ENCODE data around the gene OR2S2. TPM values are rescaled to one million over a fixed set of nuclear protein-coding genes. Genes with fewer than 3 reads are reported as not detected.
A peak's percentile ranks its signal among the peaks of the same experiment; 100 is the strongest.

The OR2S2 gene
- total RNA-seq, 1 experiment from 2014 or later = not detected

- Mint-ChIP-seq H3K4me3 (ENCODE audit: unreplicated experiment) (no peak overlapping the region), H3K27me3 (ENCODE audit: insufficient read depth, unreplicated experiment) (no peaks in the 10 kb centered on the region), H3K27ac (ENCODE audit: unreplicated experiment) (no peak overlapping the region), H3K4me1 (ENCODE audit: low read depth, unreplicated experiment) (no peaks in the 10 kb centered on the region), H3K36me3 (ENCODE audit: insufficient read depth, unreplicated experiment) (no peaks in the 10 kb centered on the region), H3K9me3 (ENCODE audit: unreplicated experiment) (no peaks in the 10 kb centered on the region)
- BruUV-seq (replicated peaks) = no TSS peak
- CTCF ChIA-PET = no interaction called here
- Histone ChIP-seq H3K27me3 (replicated peaks; ENCODE audit: control insufficient read depth, insufficient read depth, low read length) (no peaks in the 10 kb centered on the region), H3K4me3 (ENCODE audit: low read depth, low read length) (no peak overlapping the region), H3K36me3 (ENCODE audit: control insufficient read depth, insufficient read depth, low read length) (no peaks in the 10 kb centered on the region), H3K4me1 (peaks cover 9% of the 10 kb centered on the region), H3K9me3 (no peaks in the 10 kb centered on the region)
- DNase-seq = no peak
- TF ChIP-seq, protein P1, sequence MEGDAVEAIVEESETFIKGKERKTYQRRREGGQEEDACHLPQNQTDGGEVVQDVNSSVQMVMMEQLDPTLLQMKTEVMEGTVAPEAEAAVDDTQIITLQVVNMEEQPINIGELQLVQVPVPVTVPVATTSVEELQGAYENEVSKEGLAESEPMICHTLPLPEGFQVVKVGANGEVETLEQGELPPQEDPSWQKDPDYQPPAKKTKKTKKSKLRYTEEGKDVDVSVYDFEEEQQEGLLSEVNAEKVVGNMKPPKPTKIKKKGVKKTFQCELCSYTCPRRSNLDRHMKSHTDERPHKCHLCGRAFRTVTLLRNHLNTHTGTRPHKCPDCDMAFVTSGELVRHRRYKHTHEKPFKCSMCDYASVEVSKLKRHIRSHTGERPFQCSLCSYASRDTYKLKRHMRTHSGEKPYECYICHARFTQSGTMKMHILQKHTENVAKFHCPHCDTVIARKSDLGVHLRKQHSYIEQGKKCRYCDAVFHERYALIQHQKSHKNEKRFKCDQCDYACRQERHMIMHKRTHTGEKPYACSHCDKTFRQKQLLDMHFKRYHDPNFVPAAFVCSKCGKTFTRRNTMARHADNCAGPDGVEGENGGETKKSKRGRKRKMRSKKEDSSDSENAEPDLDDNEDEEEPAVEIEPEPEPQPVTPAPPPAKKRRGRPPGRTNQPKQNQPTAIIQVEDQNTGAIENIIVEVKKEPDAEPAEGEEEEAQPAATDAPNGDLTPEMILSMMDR (IDR thresholded peaks at IDR 0.05; ENCODE audit: insufficient read depth in 1 of 2, low read depth in 1 of 2, low read length in 1 of 2, severe bottlenecking in 1 of 2, unreplicated experiment in 1 of 2) = no peak
- intact Hi-C loops (cut with micrococcal nuclease; ENCODE audit: unreplicated experiment) = no loop called here
- POLR2A ChIA-PET = no interaction called here
These were observed 45.1 kb downstream of the OR2S2 start for GRCh38 chr9:35912791-35913400.

DNA sequence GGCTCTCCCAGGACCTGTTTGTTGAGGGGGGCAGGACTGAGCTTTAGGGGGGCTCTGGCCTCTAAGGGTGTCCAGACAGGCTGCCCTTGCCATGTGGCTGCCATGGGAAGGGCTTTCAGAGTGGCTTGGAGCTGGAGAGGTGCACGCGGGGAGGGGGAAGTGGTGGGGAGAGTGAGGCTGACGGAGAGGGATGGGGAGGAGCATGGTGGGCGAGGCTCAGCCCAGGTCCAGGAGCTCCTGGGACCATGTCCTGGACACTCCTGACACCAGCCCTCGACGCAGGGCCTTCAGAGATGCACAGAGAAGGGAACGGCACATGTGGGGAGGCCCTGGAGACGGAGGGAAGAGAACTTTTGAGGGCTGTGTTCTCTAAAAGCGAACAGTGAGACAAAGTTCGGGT, 46.3 kb downstream of the OR2S2 start:
- no peaks in the 10 kb centered on the region for H3K4me1 Mint-ChIP-seq (ENCODE audit: low read depth, unreplicated experiment)
- no peak overlapping the region for H3K27ac Mint-ChIP-seq (ENCODE audit: unreplicated experiment)
- H3K9me3 Mint-ChIP-seq (ENCODE audit: unreplicated experiment) = no peaks in the 10 kb centered on the region
- no peak overlapping the region for H3K4me3 Mint-ChIP-seq (ENCODE audit: unreplicated experiment)
- H3K4me1 ChIP-seq = peaks cover 21% of the 10 kb centered on the region
- no peaks in the 10 kb centered on the region for H3K27me3 Mint-ChIP-seq (ENCODE audit: insufficient read depth, unreplicated experiment)
- no peaks in the 10 kb centered on the region for H3K27me3 ChIP-seq (replicated peaks; ENCODE audit: control insufficient read depth, insufficient read depth, low read length)
- no peaks in the 10 kb centered on the region for H3K36me3 Mint-ChIP-seq (ENCODE audit: insufficient read depth, unreplicated experiment)
- POLR2A ChIA-PET = no interaction called here
- H3K36me3 ChIP-seq (ENCODE audit: control insufficient read depth, insufficient read depth, low read length) = no peaks in the 10 kb centered on the region
- H3K4me3 ChIP-seq (ENCODE audit: low read depth, low read length) = no peak overlapping the region
- intact Hi-C loops (cut with micrococcal nuclease; ENCODE audit: unreplicated experiment) = no loop called here
- TF ChIP-seq, protein P1 (IDR thresholded peaks at IDR 0.05; ENCODE audit: insufficient read depth in 1 of 2, low read depth in 1 of 2, low read length in 1 of 2, severe bottlenecking in 1 of 2, unreplicated experiment in 1 of 2) = no peak
- CTCF ChIA-PET = no interaction called here
- no peak for DNase-seq
- no TSS peak for BruUV-seq (replicated peaks)
- no peaks in the 10 kb centered on the region for H3K9me3 ChIP-seq

- no peak overlapping the region for H3K4me3 Mint-ChIP-seq (ENCODE audit: unreplicated experiment)
- CTCF ChIA-PET = no interaction called here
These were observed 47.2 kb downstream of the OR2S2 start for GRCh38 chr9:35910613-35911359.

More at GRCh38 chr9:35910613-35911359, 47.2 kb downstream of the OR2S2 start:
- H3K27me3 ChIP-seq (replicated peaks; ENCODE audit: control insufficient read depth, insufficient read depth, low read length) = no peaks in the 10 kb centered on the region
- no peaks in the 10 kb centered on the region for H3K4me1 Mint-ChIP-seq (ENCODE audit: low read depth, unreplicated experiment)
- DNase-seq = peak in 1 of 2 experiments; percentile 47
- no peaks in the 10 kb centered on the region for H3K9me3 ChIP-seq
- TF ChIP-seq, protein P1 (IDR thresholded peaks at IDR 0.05; ENCODE audit: insufficient read depth in 1 of 2, low read depth in 1 of 2, low read length in 1 of 2, severe bottlenecking in 1 of 2, unreplicated experiment in 1 of 2) = peak in 1 of 2 experiments; percentile 45
- no peaks in the 10 kb centered on the region for H3K9me3 Mint-ChIP-seq (ENCODE audit: unreplicated experiment)
- BruUV-seq (replicated peaks) = no TSS peak
- H3K36me3 ChIP-seq (ENCODE audit: control insufficient read depth, insufficient read depth, low read length) = no peaks in the 10 kb centered on the region
- no peaks in the 10 kb centered on the region for H3K27me3 Mint-ChIP-seq (ENCODE audit: insufficient read depth, unreplicated experiment)
- H3K4me3 ChIP-seq (ENCODE audit: low read depth, low read length) = no peak overlapping the region
- H3K36me3 Mint-ChIP-seq (ENCODE audit: insufficient read depth, unreplicated experiment) = no peaks in the 10 kb centered on the region
- POLR2A ChIA-PET = no interaction called here
- peaks cover 26% of the 10 kb centered on the region for H3K4me1 ChIP-seq
- no peak overlapping the region for H3K27ac Mint-ChIP-seq (ENCODE audit: unreplicated experiment)
- intact Hi-C loops (cut with micrococcal nuclease; ENCODE audit: unreplicated experiment) = no loop called here

Measured in Caco-2 (cell line).